ENCODE measurements around the gene PDZRN4. TPM values are rescaled to one million over a fixed set of nuclear protein-coding genes. Genes with fewer than 3 reads are reported as not detected.
"Not testable (repeated sequence)": the region's sequence is repeated elsewhere in the genome, so short reads cannot be mapped to it uniquely, and the experiment has no call there.

PDZRN4 gene
- total and polyA plus RNA-seq, 8 donors = 0.11 to 0.76 (median 0.34) TPM

DNA sequence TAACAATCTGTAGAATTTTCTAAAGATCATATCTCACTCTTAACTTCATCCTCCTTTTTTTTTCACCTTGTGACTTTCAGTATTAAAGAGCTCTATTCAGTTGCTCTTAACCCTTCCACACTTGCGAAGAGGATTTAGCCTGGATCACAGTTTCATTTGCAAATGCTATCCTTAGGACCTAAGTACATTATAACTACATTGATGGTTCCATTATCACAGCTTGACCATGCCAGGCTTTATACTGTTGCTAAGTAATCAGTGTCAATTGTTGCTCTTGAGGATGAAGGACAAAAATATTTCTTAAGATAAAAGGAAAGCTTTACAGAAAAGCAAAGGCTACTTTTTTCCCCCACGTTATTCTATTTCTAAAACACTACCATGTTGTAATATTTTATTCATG lies 122.2 kb downstream of the PDZRN4 start:
- no peak for ATAC-seq
- H3K4me3 ChIP-seq = no peak overlapping the region
- no peak overlapping the region for H3K27ac ChIP-seq
- H3K9me3 ChIP-seq = no peaks in the 10 kb centered on the region
- H3K36me3 ChIP-seq = no peaks in the 10 kb centered on the region
- intact Hi-C loops (cut with DNase I) = no loop called here
- H3K4me1 ChIP-seq = no peaks in the 10 kb centered on the region
- TF ChIP-seq, protein P1, sequence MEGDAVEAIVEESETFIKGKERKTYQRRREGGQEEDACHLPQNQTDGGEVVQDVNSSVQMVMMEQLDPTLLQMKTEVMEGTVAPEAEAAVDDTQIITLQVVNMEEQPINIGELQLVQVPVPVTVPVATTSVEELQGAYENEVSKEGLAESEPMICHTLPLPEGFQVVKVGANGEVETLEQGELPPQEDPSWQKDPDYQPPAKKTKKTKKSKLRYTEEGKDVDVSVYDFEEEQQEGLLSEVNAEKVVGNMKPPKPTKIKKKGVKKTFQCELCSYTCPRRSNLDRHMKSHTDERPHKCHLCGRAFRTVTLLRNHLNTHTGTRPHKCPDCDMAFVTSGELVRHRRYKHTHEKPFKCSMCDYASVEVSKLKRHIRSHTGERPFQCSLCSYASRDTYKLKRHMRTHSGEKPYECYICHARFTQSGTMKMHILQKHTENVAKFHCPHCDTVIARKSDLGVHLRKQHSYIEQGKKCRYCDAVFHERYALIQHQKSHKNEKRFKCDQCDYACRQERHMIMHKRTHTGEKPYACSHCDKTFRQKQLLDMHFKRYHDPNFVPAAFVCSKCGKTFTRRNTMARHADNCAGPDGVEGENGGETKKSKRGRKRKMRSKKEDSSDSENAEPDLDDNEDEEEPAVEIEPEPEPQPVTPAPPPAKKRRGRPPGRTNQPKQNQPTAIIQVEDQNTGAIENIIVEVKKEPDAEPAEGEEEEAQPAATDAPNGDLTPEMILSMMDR (IDR thresholded peaks at IDR 0.05) = no peak
- no peak for DNase-seq
- no peaks in the 10 kb centered on the region for H3K27me3 ChIP-seq

DNA sequence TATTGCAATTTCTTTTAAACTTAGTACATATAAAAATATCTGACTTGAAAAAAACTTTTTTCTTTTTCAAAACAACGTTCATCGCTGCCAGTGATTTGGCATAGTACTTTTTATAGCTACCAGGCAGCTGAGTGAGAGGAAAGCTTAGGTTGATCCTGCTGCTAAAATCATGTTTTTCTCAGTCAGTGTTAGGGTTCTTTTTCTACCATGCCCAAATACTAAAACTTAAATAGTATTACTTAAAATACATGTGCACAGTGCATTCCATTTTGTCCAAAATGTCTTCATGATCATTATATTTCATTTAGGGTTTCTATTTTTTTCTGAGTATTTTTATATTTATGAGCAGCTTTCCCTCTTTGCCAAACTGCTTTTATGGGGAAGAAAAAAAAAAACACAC lies 123.8 kb downstream of the PDZRN4 start:
- ATAC-seq = no peak
- Histone ChIP-seq H3K27me3 (no peaks in the 10 kb centered on the region), H3K36me3 (no peaks in the 10 kb centered on the region), H3K4me1 (no peaks in the 10 kb centered on the region), H3K9me3 (no peaks in the 10 kb centered on the region), H3K27ac (no peak overlapping the region), H3K4me3 (no peak overlapping the region)
- intact Hi-C loops (cut with DNase I) = no loop called here
- DNase-seq = no peak
- TF ChIP-seq, protein P1 (IDR thresholded peaks at IDR 0.05) = no peak

DNA sequence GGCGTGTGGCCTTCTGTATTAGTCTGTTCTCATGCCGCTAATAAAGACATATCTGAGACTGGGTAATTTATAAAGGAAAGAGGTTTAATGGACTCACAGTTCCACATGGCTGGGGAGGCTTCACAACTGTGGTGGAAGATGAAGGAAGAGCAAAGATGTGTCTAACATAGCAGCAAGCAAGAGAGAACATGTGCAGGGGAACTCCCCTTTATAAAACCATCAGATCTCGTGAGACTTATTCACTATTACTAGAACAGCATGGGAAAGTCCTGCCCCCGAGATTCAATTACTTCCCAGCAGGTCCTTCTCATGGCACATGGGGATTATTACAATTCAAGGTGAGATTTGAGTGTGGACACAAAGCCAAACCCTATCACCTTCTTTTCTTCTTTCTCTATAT lies 124.3 kb downstream of the PDZRN4 start:
- ATAC-seq; intact Hi-C loops (cut with DNase I); H3K27me3 ChIP-seq; H3K4me1 ChIP-seq; H3K9me3 ChIP-seq; DNase-seq; H3K36me3 ChIP-seq; H3K4me3 ChIP-seq; H3K27ac ChIP-seq: not testable (repeated sequence)

DNA sequence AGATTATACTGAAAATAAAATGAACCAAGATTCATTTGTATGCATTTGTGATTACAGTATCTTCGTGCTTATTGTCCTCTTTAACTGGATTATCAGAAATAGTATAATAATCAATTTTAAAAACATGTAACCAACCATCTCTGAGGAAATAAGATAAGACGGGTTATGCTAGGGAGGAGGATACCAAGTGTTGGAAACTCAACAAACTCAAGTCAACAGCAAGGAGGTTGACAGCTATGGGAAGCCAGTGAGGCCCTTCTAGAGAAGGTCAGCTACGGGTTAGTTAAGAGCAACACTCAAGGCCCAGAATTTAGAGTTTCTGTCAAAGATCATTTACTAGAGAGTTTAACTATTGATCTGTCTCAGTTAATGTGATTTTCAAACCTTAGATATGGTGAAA lies 137.2 kb downstream of the PDZRN4 start:
- Histone ChIP-seq H3K9me3 (no peaks in the 10 kb centered on the region), H3K4me1 (no peaks in the 10 kb centered on the region), H3K27me3 (no peaks in the 10 kb centered on the region), H3K27ac (no peak overlapping the region), H3K36me3 (no peaks in the 10 kb centered on the region), H3K4me3 (no peak overlapping the region)
- DNase-seq (no peak), ATAC-seq (no peak)
- intact Hi-C loops (cut with DNase I) = no loop called here
- TF ChIP-seq, protein P1 (IDR thresholded peaks at IDR 0.05) = no peak

DNA sequence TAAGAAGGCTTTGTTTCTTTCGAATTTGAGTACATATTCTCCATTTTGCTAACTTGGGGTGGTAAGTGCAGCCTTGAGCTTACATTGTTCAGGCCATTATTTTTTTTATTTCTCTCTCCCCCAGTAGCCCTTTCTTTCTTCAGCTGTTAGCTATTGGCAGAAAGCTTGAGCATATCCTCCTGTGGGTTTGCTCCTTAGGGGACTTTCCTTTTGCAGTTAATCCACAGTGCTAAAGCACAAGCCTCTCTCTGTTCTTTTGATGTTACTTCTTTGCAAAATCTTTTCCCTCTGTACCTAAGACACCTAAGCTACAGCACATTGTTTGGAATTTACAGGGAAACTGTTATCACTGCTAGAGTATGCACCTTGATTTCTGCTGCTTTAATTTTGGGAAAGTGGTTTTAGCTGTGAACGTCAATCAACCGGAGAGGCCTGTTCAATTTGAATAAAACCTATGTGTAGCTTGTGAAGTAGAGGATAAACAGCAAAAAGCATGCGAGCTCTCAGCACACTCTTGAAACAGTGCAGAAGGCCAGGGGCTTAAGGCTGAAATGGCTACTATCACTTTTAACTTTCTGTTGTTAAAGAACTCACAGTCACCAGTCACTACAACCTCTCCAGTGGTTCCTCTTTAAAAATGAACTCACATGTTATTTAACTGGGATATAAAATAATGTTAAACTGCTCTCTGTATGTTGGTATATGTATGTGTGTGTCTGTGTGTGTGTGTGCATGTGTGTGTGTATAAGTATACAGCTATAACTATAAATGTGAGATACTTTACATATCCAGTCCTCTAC lies 139.2 kb downstream of the PDZRN4 start:
- intact Hi-C loops (cut with DNase I) = no loop called here
- H3K27me3 ChIP-seq = no peaks in the 10 kb centered on the region

More for the DNA sequence above, 139.2 kb downstream of the PDZRN4 start:
- ATAC-seq (no peak), DNase-seq (no peak)
- Histone ChIP-seq H3K36me3 (no peaks in the 10 kb centered on the region), H3K27ac (no peak overlapping the region), H3K4me3 (no peak overlapping the region), H3K9me3 (no peaks in the 10 kb centered on the region), H3K4me1 (no peaks in the 10 kb centered on the region)
- TF ChIP-seq, protein P1 (IDR thresholded peaks at IDR 0.05) = no peak

Data from left lung (tissue), 10 donors.